ENCODE data around the gene FNTB. TPM values are rescaled to one million over a fixed set of nuclear protein-coding genes. Genes with fewer than 3 reads are reported as not detected.

Gene FNTB
- total and polyA plus RNA-seq, 2 of the 13 experiments (the other 11 are each of a cell fraction or from before 2014, with no cell fraction given): 23.6 to 28.5 TPM

DNA sequence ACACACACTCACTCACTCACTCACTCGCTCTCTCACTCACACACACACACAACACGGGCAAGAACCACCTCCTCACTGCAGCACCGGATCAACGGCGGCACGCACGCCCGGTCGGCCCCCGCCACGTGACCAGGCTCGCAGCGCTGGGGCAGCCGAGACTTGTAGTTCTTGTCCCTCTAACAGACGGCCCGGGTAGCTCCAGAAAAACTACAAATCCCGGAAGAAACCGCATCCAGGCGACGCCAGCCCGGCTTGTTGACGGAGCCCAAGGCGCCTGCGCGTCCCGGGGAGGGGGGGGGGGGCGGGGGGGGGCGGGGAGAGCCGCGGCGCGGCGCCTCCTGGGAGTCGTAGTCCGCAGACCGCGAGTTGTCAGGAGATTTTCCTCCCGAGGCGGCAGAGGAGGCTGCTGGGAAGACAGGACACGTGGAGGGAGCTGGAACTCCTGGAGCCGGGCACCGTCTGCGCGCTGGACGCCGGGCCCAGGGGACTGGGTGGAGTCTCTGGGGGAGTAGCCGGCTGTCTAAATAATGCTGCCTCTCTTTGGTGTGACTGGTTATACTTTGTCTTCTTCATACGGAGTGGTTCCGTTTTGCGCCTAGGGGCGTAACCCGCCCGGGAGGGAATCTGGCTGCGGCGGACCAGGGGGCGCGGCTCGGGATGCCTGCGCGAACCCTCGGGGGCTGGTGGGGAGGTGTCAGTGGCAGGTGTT, 115.9 kb downstream of the FNTB start, which contains the start of gene MAX (continued):
- TF ChIP-seq, protein P1, sequence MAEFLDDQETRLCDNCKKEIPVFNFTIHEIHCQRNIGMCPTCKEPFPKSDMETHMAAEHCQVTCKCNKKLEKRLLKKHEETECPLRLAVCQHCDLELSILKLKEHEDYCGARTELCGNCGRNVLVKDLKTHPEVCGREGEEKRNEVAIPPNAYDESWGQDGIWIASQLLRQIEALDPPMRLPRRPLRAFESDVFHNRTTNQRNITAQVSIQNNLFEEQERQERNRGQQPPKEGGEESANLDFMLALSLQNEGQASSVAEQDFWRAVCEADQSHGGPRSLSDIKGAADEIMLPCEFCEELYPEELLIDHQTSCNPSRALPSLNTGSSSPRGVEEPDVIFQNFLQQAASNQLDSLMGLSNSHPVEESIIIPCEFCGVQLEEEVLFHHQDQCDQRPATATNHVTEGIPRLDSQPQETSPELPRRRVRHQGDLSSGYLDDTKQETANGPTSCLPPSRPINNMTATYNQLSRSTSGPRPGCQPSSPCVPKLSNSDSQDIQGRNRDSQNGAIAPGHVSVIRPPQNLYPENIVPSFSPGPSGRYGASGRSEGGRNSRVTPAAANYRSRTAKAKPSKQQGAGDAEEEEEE (CRISPR knock-in tag; IDR thresholded peaks at IDR 0.05; ENCODE audit: borderline replicate concordance): no peak
- no peak for TF ChIP-seq ZNF468 (CRISPR knock-in tag; IDR thresholded peaks at IDR 0.05)
- TF ChIP-seq, protein P2, sequence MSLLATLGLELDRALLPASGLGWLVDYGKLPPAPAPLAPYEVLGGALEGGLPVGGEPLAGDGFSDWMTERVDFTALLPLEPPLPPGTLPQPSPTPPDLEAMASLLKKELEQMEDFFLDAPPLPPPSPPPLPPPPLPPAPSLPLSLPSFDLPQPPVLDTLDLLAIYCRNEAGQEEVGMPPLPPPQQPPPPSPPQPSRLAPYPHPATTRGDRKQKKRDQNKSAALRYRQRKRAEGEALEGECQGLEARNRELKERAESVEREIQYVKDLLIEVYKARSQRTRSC (CRISPR knock-in tag; IDR thresholded peaks at IDR 0.05; ENCODE audit: low read depth): no peak
- no peak for TF ChIP-seq ZNF557 (CRISPR knock-in tag; IDR thresholded peaks at IDR 0.05)
- TF ChIP-seq ZNF777 (CRISPR knock-in tag; IDR thresholded peaks at IDR 0.05): peak; percentile 92
- TF ChIP-seq ZNF572 (CRISPR knock-in tag; IDR thresholded peaks at IDR 0.05): no peak
- TF ChIP-seq ONECUT2 (CRISPR knock-in tag; IDR thresholded peaks at IDR 0.05): no peak
- peak; percentile 84 for TF ChIP-seq HNRNPL (IDR thresholded peaks at IDR 0.05; ENCODE audit: low read depth, low read length)
- no peak for TF ChIP-seq SMARCE1 (IDR thresholded peaks at IDR 0.05; ENCODE audit: borderline replicate concordance)
- TF ChIP-seq ZNF138 (CRISPR knock-in tag; IDR thresholded peaks at IDR 0.05; ENCODE audit: low read depth): no peak
- no peak for TF ChIP-seq ZNF781 (CRISPR knock-in tag; IDR thresholded peaks at IDR 0.05; ENCODE audit: borderline replicate concordance, not compliant biosample characterization)
- TF ChIP-seq, protein P3, sequence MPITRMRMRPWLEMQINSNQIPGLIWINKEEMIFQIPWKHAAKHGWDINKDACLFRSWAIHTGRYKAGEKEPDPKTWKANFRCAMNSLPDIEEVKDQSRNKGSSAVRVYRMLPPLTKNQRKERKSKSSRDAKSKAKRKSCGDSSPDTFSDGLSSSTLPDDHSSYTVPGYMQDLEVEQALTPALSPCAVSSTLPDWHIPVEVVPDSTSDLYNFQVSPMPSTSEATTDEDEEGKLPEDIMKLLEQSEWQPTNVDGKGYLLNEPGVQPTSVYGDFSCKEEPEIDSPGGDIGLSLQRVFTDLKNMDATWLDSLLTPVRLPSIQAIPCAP (CRISPR knock-in tag; IDR thresholded peaks at IDR 0.05; ENCODE audit: low read depth): no peak
- TF ChIP-seq ZNF34 (CRISPR knock-in tag; IDR thresholded peaks at IDR 0.05; ENCODE audit: borderline replicate concordance): peak; percentile 5; the same call in 1 of the 2 replicates
- TF ChIP-seq, protein P4, sequence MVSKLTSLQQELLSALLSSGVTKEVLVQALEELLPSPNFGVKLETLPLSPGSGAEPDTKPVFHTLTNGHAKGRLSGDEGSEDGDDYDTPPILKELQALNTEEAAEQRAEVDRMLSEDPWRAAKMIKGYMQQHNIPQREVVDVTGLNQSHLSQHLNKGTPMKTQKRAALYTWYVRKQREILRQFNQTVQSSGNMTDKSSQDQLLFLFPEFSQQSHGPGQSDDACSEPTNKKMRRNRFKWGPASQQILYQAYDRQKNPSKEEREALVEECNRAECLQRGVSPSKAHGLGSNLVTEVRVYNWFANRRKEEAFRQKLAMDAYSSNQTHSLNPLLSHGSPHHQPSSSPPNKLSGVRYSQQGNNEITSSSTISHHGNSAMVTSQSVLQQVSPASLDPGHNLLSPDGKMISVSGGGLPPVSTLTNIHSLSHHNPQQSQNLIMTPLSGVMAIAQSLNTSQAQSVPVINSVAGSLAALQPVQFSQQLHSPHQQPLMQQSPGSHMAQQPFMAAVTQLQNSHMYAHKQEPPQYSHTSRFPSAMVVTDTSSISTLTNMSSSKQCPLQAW (CRISPR knock-in tag; IDR thresholded peaks at IDR 0.05): peak; percentile 23; the same call in 1 of the 2 replicates
- TF ChIP-seq NR2F2 (IDR thresholded peaks at IDR 0.05; ENCODE audit: borderline replicate concordance, low read depth): no peak; the same call in 1 of the 2 replicates
- no peak for TF ChIP-seq ISX (CRISPR knock-in tag; conservative IDR thresholded peaks at IDR 0.05)
- TF ChIP-seq, protein P5, sequence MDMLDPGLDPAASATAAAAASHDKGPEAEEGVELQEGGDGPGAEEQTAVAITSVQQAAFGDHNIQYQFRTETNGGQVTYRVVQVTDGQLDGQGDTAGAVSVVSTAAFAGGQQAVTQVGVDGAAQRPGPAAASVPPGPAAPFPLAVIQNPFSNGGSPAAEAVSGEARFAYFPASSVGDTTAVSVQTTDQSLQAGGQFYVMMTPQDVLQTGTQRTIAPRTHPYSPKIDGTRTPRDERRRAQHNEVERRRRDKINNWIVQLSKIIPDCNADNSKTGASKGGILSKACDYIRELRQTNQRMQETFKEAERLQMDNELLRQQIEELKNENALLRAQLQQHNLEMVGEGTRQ (IDR thresholded peaks at IDR 0.05; ENCODE audit: low read depth, low read length): peak; percentile 92
- TF ChIP-seq, protein P5 (CRISPR knock-in tag; IDR thresholded peaks at IDR 0.05; ENCODE audit: borderline replicate concordance): peak; percentile 95; the same call in 1 of the 2 replicates
- TF ChIP-seq GATA4 (IDR thresholded peaks at IDR 0.05; ENCODE audit: borderline replicate concordance, low read depth): 0 out of 2 replicates have a peak, but pooled peaks have one; percentile 32
- no peak for TF ChIP-seq ZNF674 (CRISPR knock-in tag; IDR thresholded peaks at IDR 0.05; ENCODE audit: low read depth)
- TF ChIP-seq, protein P6, sequence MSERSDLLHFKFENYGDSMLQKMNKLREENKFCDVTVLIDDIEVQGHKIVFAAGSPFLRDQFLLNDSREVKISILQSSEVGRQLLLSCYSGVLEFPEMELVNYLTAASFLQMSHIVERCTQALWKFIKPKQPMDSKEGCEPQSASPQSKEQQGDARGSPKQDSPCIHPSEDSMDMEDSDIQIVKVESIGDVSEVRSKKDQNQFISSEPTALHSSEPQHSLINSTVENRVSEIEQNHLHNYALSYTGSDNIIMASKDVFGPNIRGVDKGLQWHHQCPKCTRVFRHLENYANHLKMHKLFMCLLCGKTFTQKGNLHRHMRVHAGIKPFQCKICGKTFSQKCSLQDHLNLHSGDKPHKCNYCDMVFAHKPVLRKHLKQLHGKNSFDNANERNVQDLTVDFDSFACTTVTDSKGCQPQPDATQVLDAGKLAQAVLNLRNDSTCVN (CRISPR knock-in tag; IDR thresholded peaks at IDR 0.05; ENCODE audit: borderline replicate concordance): no peak; the same call in 1 of the 2 replicates
